Measurements from ENCODE around the gene MPRIP. TPM values are rescaled to one million over a fixed set of nuclear protein-coding genes. Genes with fewer than 3 reads are reported as not detected.
A peak's percentile ranks its signal among the peaks of the same experiment; 100 is the strongest.

Gene MPRIP
- total RNA-seq, 8 experiments from 2014 or later, result 35.0 to 136 (median 91.5) TPM

GRCh38 chr17:17168401-17168800 lies 126.1 kb downstream of the MPRIP start:
- 30 to 100% (median 60%) methylated on average over 1 to 2 of the region's 5 CpGs; no CpG with 5 or more reads in 7 of the 10 experiments for WGBS, 10 experiments
- Histone ChIP-seq H3K4me3 (no peak overlapping the region), H3K27ac (no peak overlapping the region), H3K4me1 (replicated peaks in 1 of 2) (no peaks in the 10 kb centered on the region)
- peak in 3 of 8 experiments; percentile 22 to 46 (median 36) for ATAC-seq (replicated peaks in 6 of 8)
- in situ Hi-C loops (cut with MboI; ENCODE audit: low pct_unique_long_range_greater_than_20kb in 2 of 9, low sequenced_read_pairs in 9 of 9, unreplicated experiment in 9 of 9), result no loop called here

- no peak overlapping the region for H3K4me3 ChIP-seq
- no peak for ATAC-seq (replicated peaks in 6 of 8)
- no peak overlapping the region for H3K27ac ChIP-seq
- no peaks in the 10 kb centered on the region for H3K4me1 ChIP-seq (replicated peaks in 1 of 2)
- WGBS, 10 experiments, result 74 to 100% (median 82%) methylated on average over 1 to 3 of the region's 4 CpGs; no CpG with 5 or more reads in 2 of the 10 experiments
- in situ Hi-C loops (cut with MboI; ENCODE audit: low pct_unique_long_range_greater_than_20kb in 2 of 9, low sequenced_read_pairs in 9 of 9, unreplicated experiment in 9 of 9), result no loop called here
These were observed 127.1 kb downstream of the MPRIP start for GRCh38 chr17:17169396-17169795.

DNA sequence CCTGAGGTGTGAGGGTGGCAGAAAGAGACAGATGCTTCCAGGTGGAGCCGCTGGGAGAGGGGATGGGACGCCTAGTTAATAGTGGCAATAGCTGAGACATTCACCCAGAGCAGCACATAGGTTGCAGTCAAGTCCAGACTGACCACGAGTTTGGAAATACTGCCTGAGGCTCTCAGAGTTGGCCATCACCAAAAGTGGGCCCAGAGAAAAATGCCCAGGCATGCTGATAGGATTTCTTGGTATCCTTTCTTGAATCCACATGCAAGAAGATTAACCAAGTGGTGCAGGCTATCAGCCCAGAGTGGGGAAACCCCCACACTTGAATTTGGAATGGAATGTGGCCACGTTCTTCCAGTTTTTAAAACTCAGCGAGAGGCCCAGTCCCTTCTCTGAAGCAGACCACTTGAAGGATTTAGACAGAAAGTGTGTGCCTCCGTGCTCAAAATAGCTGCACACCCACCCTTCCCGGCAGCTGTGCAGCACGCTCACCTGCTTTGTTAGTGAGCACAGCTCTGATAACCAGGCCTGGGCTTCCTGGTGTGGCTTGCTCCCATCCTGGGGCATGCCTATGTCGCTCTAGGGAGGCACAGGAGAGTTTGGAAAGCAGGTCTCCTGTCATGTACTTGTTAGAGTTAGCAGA lies 128.2 kb downstream of the MPRIP start:
- no peak for ATAC-seq (replicated peaks in 6 of 8)
- H3K27ac ChIP-seq, result no peak overlapping the region
- no peaks in the 10 kb centered on the region for H3K4me1 ChIP-seq (replicated peaks in 1 of 2)
- H3K4me3 ChIP-seq, result no peak overlapping the region
- in situ Hi-C loops (cut with MboI; ENCODE audit: low pct_unique_long_range_greater_than_20kb in 2 of 9, low sequenced_read_pairs in 9 of 9, unreplicated experiment in 9 of 9), result no loop called here
- WGBS, 10 experiments, result 83 to 100% (median 92%) methylated on average over 1 to 7 of the region's 9 CpGs; no CpG with 5 or more reads in 2 of the 10 experiments

- Histone ChIP-seq H3K4me1 (replicated peaks in 1 of 2) (no peaks in the 10 kb centered on the region), H3K4me3 (no peak overlapping the region), H3K27ac (no peak overlapping the region)
- no peak for ATAC-seq (replicated peaks in 6 of 8)
- 83 to 100% (median 94%) methylated on average over 1 to 3 of the region's 7 CpGs; no CpG with 5 or more reads in 5 of the 10 experiments for WGBS, 10 experiments
- in situ Hi-C loops (cut with MboI; ENCODE audit: low pct_unique_long_range_greater_than_20kb in 2 of 9, low sequenced_read_pairs in 9 of 9, unreplicated experiment in 9 of 9), result no loop called here
These were observed 128.9 kb downstream of the MPRIP start for GRCh38 chr17:17171186-17171585.

DNA sequence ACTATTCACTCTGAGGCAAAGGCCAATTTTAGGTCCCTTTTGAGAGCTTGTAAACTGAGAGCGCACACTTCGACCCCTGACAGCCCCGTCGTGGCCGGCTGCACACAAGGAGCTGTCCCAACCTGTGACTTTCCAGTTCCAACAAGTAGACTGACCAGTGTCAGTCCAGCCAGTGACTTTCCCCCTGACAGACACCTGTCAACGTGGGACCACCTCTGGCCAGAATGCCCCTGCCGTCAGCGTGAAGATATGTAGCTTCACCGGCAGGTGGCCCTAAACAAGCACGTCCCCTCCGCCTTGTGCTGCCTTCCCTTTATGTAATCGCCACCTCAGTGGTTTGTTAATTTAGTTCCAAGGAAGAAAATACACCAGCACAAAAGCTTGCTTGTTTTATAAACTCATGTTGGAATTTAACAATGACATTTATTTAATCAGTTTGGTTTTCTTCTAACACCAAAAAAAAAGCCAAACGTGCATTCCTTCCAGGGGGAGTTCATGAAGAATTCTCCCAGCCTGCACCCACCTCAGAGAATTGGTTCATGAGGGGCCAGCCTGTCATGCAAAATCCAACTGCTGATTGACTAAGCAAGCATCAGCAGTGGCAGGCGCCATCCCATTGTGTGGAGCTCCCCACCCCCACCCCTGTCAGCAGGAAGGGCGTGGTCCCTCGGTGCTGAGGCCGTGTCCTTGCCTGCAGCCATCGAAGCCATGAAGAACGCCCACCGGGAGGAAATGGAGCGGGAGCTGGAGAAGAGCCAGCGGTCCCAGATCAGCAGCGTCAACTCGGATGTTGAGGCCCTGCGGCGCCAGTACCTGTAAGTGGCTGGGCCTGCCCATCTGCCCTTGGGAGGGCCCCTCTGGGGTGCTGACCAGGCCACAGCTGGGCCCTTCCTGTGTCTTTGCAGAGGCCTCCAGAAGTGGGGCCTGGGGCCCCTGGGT lies 130.0 kb downstream of the MPRIP start:
- 62 to 100% (median 72%) methylated on average over 3 to 14 of the region's 26 CpGs; no CpG with 5 or more reads in 3 of the 10 experiments for WGBS, 10 experiments
- H3K27ac ChIP-seq, result no peak overlapping the region
- no peaks in the 10 kb centered on the region for H3K4me1 ChIP-seq (replicated peaks in 1 of 2)
- in situ Hi-C loops (cut with MboI; ENCODE audit: low pct_unique_long_range_greater_than_20kb in 2 of 9, low sequenced_read_pairs in 9 of 9, unreplicated experiment in 9 of 9), result no loop called here
- H3K4me3 ChIP-seq, result no peak overlapping the region
- ATAC-seq (replicated peaks in 6 of 8), result peak in 7 of 8 experiments; percentile 24 to 87 (median 73)

GRCh38 chr17:17172990-17173389 lies 130.7 kb downstream of the MPRIP start:
- peak in 1 of 8 experiments; percentile 2 for ATAC-seq (replicated peaks in 6 of 8)
- in situ Hi-C loops (cut with MboI; ENCODE audit: low pct_unique_long_range_greater_than_20kb in 2 of 9, low sequenced_read_pairs in 9 of 9, unreplicated experiment in 9 of 9), result no loop called here
- H3K4me3 ChIP-seq, result no peak overlapping the region
- H3K27ac ChIP-seq, result no peak overlapping the region
- H3K4me1 ChIP-seq (replicated peaks in 1 of 2), result no peaks in the 10 kb centered on the region
- WGBS, 10 experiments, result 73 to 100% (median 91%) methylated on average over 1 to 6 of the region's 9 CpGs; no CpG with 5 or more reads in 6 of the 10 experiments

GRCh38 chr17:17173921-17174320 lies 131.7 kb downstream of the MPRIP start:
- no peak overlapping the region for H3K27ac ChIP-seq

DNA sequence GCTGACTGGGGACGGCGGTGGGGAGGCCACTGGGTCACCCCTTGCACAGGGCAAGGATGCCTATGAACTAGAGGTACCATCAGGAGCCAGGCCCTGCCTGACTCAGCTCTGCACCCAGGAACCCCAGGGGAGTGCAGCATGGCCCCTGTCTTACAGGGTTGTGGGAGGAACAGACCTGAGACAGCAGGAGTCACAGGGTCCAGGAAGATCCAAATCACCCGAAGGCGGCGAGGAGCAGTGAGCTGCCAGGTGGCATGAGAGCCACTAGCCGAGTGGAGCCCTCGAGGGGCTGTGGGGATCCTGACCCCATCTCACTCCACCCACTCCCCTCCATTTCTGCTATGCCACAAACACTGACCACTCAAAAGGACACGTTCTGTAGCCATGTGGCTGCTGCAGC lies 133.1 kb downstream of the MPRIP start:
- ATAC-seq (replicated peaks in 6 of 8), result no peak
- Histone ChIP-seq H3K27ac (no peak overlapping the region), H3K4me1 (replicated peaks in 1 of 2) (no peaks in the 10 kb centered on the region), H3K4me3 (no peak overlapping the region)
- in situ Hi-C loops (cut with MboI; ENCODE audit: low pct_unique_long_range_greater_than_20kb in 2 of 9, low sequenced_read_pairs in 9 of 9, unreplicated experiment in 9 of 9), result no loop called here
- 74 to 100% (median 100%) methylated on average over 1 to 5 of the region's 8 CpGs; no CpG with 5 or more reads in 5 of the 10 experiments for WGBS, 10 experiments

More at GRCh38 chr17:17173921-17174320, 131.7 kb downstream of the MPRIP start:
- 90 to 100% (median 100%) methylated on average over 1 to 5 of the region's 14 CpGs; no CpG with 5 or more reads in 5 of the 10 experiments for WGBS, 10 experiments
- no peak overlapping the region for H3K4me3 ChIP-seq
- no peaks in the 10 kb centered on the region for H3K4me1 ChIP-seq (replicated peaks in 1 of 2)
- in situ Hi-C loops (cut with MboI; ENCODE audit: low pct_unique_long_range_greater_than_20kb in 2 of 9, low sequenced_read_pairs in 9 of 9, unreplicated experiment in 9 of 9), result no loop called here
- no peak for ATAC-seq (replicated peaks in 6 of 8)

DNA sequence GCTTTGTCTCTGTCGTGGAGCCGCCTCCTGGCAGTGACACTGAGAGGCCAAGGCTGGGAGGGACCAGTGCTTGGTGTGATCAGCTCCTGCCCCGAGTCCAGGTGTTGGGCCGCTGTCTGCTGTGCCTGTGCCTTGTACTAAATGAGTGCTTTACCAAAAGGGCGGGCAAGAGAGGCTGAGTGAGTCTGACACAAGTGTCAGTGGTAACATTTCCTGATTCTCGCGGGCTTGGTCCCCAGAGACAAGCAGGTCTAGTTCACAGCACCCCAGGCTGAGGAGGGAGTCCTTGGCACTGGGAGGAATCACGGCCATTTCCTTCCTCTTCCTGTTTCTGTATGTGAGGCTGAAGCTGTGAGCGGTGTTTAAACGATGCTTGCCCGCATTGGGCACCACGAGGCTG lies 133.7 kb downstream of the MPRIP start:
- no peak for ATAC-seq (replicated peaks in 6 of 8)
- H3K27ac ChIP-seq, result no peak overlapping the region
- H3K4me1 ChIP-seq (replicated peaks in 1 of 2), result no peaks in the 10 kb centered on the region
- in situ Hi-C loops (cut with MboI; ENCODE audit: low pct_unique_long_range_greater_than_20kb in 2 of 9, low sequenced_read_pairs in 9 of 9, unreplicated experiment in 9 of 9), result no loop called here
- 89 to 97% (median 95%) methylated on average over 3 to 8 of the region's 12 CpGs; no CpG with 5 or more reads in 7 of the 10 experiments for WGBS, 10 experiments
- H3K4me3 ChIP-seq, result no peak overlapping the region

GRCh38 chr17:17176341-17176740 lies 134.1 kb downstream of the MPRIP start:
- ATAC-seq (replicated peaks in 6 of 8), result no peak
- in situ Hi-C loops (cut with MboI; ENCODE audit: low pct_unique_long_range_greater_than_20kb in 2 of 9, low sequenced_read_pairs in 9 of 9, unreplicated experiment in 9 of 9), result no loop called here
- 50 to 100% (median 90%) methylated on average over 1 to 5 of the region's 12 CpGs; no CpG with 5 or more reads in 2 of the 10 experiments for WGBS, 10 experiments
- no peaks in the 10 kb centered on the region for H3K4me1 ChIP-seq (replicated peaks in 1 of 2)
- no peak overlapping the region for H3K27ac ChIP-seq
- no peak overlapping the region for H3K4me3 ChIP-seq

GRCh38 chr17:17177176-17177575 lies 134.9 kb downstream of the MPRIP start:
- Histone ChIP-seq H3K27ac (no peak overlapping the region), H3K4me1 (replicated peaks in 1 of 2) (no peaks in the 10 kb centered on the region), H3K4me3 (no peak overlapping the region)
- ATAC-seq (replicated peaks in 6 of 8), result no peak
- in situ Hi-C loops (cut with MboI; ENCODE audit: low pct_unique_long_range_greater_than_20kb in 2 of 9, low sequenced_read_pairs in 9 of 9, unreplicated experiment in 9 of 9), result no loop called here
- 77 to 100% (median 90%) methylated on average over 1 to 9 of the region's 12 CpGs; no CpG with 5 or more reads in 5 of the 10 experiments for WGBS, 10 experiments

GRCh38 chr17:17179371-17179827 lies 137.1 kb downstream of the MPRIP start:
- Histone ChIP-seq H3K4me3 (no peak overlapping the region), H3K4me1 (replicated peaks in 1 of 2) (no peaks in the 10 kb centered on the region), H3K27ac (no peak overlapping the region)
- no peak for ATAC-seq (replicated peaks in 6 of 8)
- 100% methylated on average over 1 to 2 of the region's 2 CpGs; no CpG with 5 or more reads in 3 of the 10 experiments for WGBS, 10 experiments
- in situ Hi-C loops (cut with MboI; ENCODE audit: low pct_unique_long_range_greater_than_20kb in 2 of 9, low sequenced_read_pairs in 9 of 9, unreplicated experiment in 9 of 9), result no loop called here

- in situ Hi-C loops (cut with MboI; ENCODE audit: low pct_unique_long_range_greater_than_20kb in 2 of 9, low sequenced_read_pairs in 9 of 9, unreplicated experiment in 9 of 9), result no loop called here
- WGBS, 10 experiments, result 95 to 100% (median 100%) methylated on average over 1 to 7 of the region's 9 CpGs; no CpG with 5 or more reads in 5 of the 10 experiments
These were observed 137.9 kb downstream of the MPRIP start for GRCh38 chr17:17180141-17180603.

More at GRCh38 chr17:17180141-17180603, 137.9 kb downstream of the MPRIP start:
- Histone ChIP-seq H3K4me1 (replicated peaks in 1 of 2) (no peaks in the 10 kb centered on the region), H3K4me3 (no peak overlapping the region), H3K27ac (no peak overlapping the region)
- ATAC-seq (replicated peaks in 6 of 8), result no peak
